Measurements from ENCODE around the gene TP53INP2.
"Not testable (repeated sequence)": the region's sequence is repeated elsewhere in the genome, so short reads cannot be mapped to it uniquely, and the experiment has no call there.

The TP53INP2 gene

GRCh38 chr20:34704177-34705007 is at the start of gene TP53INP2:
Gene TP53INP2 (plus strand): TSS chr20:34704344. CDS start chr20:34708740, 4,396 bp downstream.
- no peaks in the 10 kb centered on the region for H3K36me3 ChIP-seq (ENCODE audit: insufficient read depth, low read length)
- DNase-seq (ENCODE audit: low read depth, low spot score), result no peak
- H3K27ac ChIP-seq, result peak within 1 kb of the TSS; percentile 80
- peak within 1 kb of the TSS; percentile 87 for H3K4me3 ChIP-seq
- H3K9me3 ChIP-seq (ENCODE audit: low read depth, low read length), result no peaks in the 10 kb centered on the region
- peak within 1 kb of the TSS; percentile 87 for H3K9ac ChIP-seq (ENCODE audit: insufficient read length)
- no peak for TF ChIP-seq EZH2 (IDR thresholded peaks at IDR 0.05)
- TF ChIP-seq POLR2AphosphoS5 (IDR thresholded peaks at IDR 0.05; ENCODE audit: borderline replicate concordance, low read depth, low read length), result no peak
- TF ChIP-seq FOXP2 (optimal IDR thresholded peaks at IDR 0.05; ENCODE audit: control extremely low read depth, extremely low read length, insufficient read depth), result no peak

GRCh38 chr20:34658654-34659053 is 45.5 kb upstream of the TP53INP2 start:
- H3K9ac ChIP-seq (ENCODE audit: insufficient read length); H3K4me3 ChIP-seq; H3K36me3 ChIP-seq (ENCODE audit: insufficient read depth, low read length); DNase-seq (ENCODE audit: low read depth, low spot score); H3K27ac ChIP-seq; H3K9me3 ChIP-seq (ENCODE audit: low read depth, low read length): not testable (repeated sequence)

GRCh38 chr20:34661811-34662210 is 42.3 kb upstream of the TP53INP2 start:
- H3K27ac ChIP-seq; H3K9ac ChIP-seq (ENCODE audit: insufficient read length); H3K4me3 ChIP-seq; DNase-seq (ENCODE audit: low read depth, low spot score); H3K36me3 ChIP-seq (ENCODE audit: insufficient read depth, low read length); H3K9me3 ChIP-seq (ENCODE audit: low read depth, low read length): not testable (repeated sequence)

- H3K36me3 ChIP-seq (ENCODE audit: insufficient read depth, low read length), result no peaks in the 10 kb centered on the region
- DNase-seq (ENCODE audit: low read depth, low spot score), result no peak
- H3K9ac ChIP-seq (ENCODE audit: insufficient read length), result no peak overlapping the region
- no peak for TF ChIP-seq FOXP2 (optimal IDR thresholded peaks at IDR 0.05; ENCODE audit: control extremely low read depth, extremely low read length, insufficient read depth)
- no peak for TF ChIP-seq POLR2AphosphoS5 (IDR thresholded peaks at IDR 0.05; ENCODE audit: borderline replicate concordance, low read depth, low read length)
- no peaks in the 10 kb centered on the region for H3K9me3 ChIP-seq (ENCODE audit: low read depth, low read length)
- no peak overlapping the region for H3K27ac ChIP-seq
- H3K4me3 ChIP-seq, result no peak overlapping the region
These were observed 40.8 kb upstream of the TP53INP2 start for GRCh38 chr20:34663213-34663943.

GRCh38 chr20:34664751-34665150 is 39.4 kb upstream of the TP53INP2 start:
- H3K9ac ChIP-seq (ENCODE audit: insufficient read length); H3K36me3 ChIP-seq (ENCODE audit: insufficient read depth, low read length); DNase-seq (ENCODE audit: low read depth, low spot score); H3K9me3 ChIP-seq (ENCODE audit: low read depth, low read length); H3K4me3 ChIP-seq; H3K27ac ChIP-seq: not testable (repeated sequence)

GRCh38 chr20:34669094-34669493 is 35.0 kb upstream of the TP53INP2 start:
- no peak overlapping the region for H3K27ac ChIP-seq
- H3K36me3 ChIP-seq (ENCODE audit: insufficient read depth, low read length), result no peaks in the 10 kb centered on the region
- H3K9me3 ChIP-seq (ENCODE audit: low read depth, low read length), result no peaks in the 10 kb centered on the region
- no peak overlapping the region for H3K9ac ChIP-seq (ENCODE audit: insufficient read length)
- no peak for DNase-seq (ENCODE audit: low read depth, low spot score)
- no peak for TF ChIP-seq POLR2AphosphoS5 (IDR thresholded peaks at IDR 0.05; ENCODE audit: borderline replicate concordance, low read depth, low read length)
- no peak for TF ChIP-seq FOXP2 (optimal IDR thresholded peaks at IDR 0.05; ENCODE audit: control extremely low read depth, extremely low read length, insufficient read depth)
- no peak for TF ChIP-seq EZH2 (IDR thresholded peaks at IDR 0.05)
- no peak overlapping the region for H3K4me3 ChIP-seq

- no peaks in the 10 kb centered on the region for H3K9me3 ChIP-seq (ENCODE audit: low read depth, low read length)
- no peak overlapping the region for H3K27ac ChIP-seq
- H3K9ac ChIP-seq (ENCODE audit: insufficient read length), result no peak overlapping the region
- H3K36me3 ChIP-seq (ENCODE audit: insufficient read depth, low read length), result no peaks in the 10 kb centered on the region
- DNase-seq (ENCODE audit: low read depth, low spot score), result no peak
- TF ChIP-seq EZH2 (IDR thresholded peaks at IDR 0.05) (no peak), FOXP2 (optimal IDR thresholded peaks at IDR 0.05; ENCODE audit: control extremely low read depth, extremely low read length, insufficient read depth) (no peak), POLR2AphosphoS5 (IDR thresholded peaks at IDR 0.05; ENCODE audit: borderline replicate concordance, low read depth, low read length) (no peak)
- H3K4me3 ChIP-seq, result no peak overlapping the region
These were observed 30.7 kb upstream of the TP53INP2 start for GRCh38 chr20:34673412-34673811.

GRCh38 chr20:34675561-34675960 is 28.6 kb upstream of the TP53INP2 start:
- DNase-seq (ENCODE audit: low read depth, low spot score), result no peak
- peak overlapping the region; percentile 98 for H3K4me3 ChIP-seq
- no peak overlapping the region for H3K9ac ChIP-seq (ENCODE audit: insufficient read length)
- TF ChIP-seq POLR2AphosphoS5 (IDR thresholded peaks at IDR 0.05; ENCODE audit: borderline replicate concordance, low read depth, low read length) (no peak), EZH2 (IDR thresholded peaks at IDR 0.05) (no peak), FOXP2 (optimal IDR thresholded peaks at IDR 0.05; ENCODE audit: control extremely low read depth, extremely low read length, insufficient read depth) (no peak)
- no peaks in the 10 kb centered on the region for H3K36me3 ChIP-seq (ENCODE audit: insufficient read depth, low read length)
- no peak overlapping the region for H3K27ac ChIP-seq
- no peaks in the 10 kb centered on the region for H3K9me3 ChIP-seq (ENCODE audit: low read depth, low read length)
